CD4-positive, alpha-beta T cell treated with Interleukin-17A for 1 hour (primary cell): ENCODE data around the gene GBGT1.
A peak's percentile ranks its signal among the peaks of the same experiment; 100 is the strongest.
"Not testable (repeated sequence)": the region's sequence is repeated elsewhere in the genome, so short reads cannot be mapped to it uniquely, and the experiment has no call there.

ENCODE experiments used
- DNase-seq: peaks from one replicate; pipeline ENCODE4 v3.0.0-alpha.2; 2020

Gene GBGT1

DNA sequence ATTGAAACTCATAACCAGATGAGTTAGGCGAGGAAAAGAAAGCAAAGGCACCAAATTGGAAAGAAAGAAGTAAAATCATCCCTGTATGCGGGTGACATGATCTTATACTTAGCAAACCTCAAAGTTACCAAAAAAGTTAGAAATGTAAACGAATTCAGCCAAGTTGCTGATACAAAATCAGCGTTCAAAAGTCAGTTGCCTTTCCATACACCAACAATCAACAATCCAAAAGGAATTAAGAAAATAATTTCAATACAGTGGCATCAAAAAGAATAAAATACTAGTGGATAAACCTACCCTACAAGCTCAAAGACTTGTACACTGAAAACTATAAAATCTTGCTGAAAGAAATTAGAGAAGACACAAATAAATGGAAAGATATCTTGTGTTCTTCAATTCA, 30.9 kb upstream of the GBGT1 start:
- DNase-seq: no peak

DNA sequence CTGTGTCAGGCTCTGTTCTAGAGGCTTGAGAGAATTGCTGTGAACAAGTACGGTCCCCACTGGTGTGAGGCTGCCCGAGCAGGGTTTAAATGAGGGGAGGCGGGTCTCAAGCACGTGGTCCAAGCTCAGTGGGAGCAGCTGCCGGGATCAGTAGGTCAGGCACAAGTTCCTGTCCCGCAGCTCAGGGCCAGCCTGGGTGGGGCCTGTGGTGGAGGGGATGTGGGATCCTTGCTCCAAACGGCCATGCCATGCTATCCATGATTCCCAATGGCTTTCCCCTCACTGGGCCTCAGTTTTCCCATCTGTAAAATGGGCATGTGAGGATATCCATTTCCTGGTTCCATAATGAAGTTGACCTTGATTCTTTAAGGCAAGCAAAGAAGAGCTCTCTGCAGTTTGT, 28.3 kb upstream of the GBGT1 start:
- DNase-seq: no peak

DNA sequence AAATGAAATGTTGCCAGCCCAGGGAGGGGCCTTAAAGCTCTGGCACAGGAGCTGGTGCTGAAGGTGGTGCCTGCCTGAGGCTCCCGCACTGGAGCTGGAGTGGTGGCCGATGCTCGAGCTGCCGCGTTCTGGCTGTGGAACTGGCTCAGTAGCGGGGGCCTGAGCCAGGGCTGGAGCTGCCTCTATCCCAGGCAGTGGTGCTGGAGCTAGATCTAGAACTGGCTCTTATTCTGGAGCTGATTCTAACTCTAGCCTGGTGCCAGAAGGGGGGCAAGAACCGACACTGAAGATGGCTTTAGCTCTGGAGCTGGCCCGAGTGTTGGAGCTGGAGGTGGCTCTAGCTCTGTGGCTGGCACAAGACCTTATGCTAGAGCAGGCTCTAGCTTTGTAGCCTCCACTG, 26.1 kb upstream of the GBGT1 start:
- DNase-seq: no peak

DNA sequence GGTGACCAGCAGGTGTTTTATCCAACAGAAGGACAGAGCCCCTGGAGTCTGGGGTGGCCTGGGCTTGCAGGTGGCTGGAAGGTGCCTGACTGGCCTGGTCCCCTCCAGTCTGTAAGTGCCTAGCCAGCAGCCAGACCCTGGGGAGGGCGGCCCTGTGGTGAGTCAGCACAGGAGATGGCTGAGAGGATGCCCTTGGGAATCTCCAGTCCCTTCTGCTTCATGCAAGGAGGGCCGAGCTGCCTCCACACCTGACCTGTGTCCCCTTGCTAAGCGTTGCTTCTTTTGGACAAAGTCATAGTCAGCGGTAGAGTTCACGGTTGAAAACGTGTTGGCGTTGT, 25.1 kb upstream of the GBGT1 start:
- no peak for DNase-seq

DNA sequence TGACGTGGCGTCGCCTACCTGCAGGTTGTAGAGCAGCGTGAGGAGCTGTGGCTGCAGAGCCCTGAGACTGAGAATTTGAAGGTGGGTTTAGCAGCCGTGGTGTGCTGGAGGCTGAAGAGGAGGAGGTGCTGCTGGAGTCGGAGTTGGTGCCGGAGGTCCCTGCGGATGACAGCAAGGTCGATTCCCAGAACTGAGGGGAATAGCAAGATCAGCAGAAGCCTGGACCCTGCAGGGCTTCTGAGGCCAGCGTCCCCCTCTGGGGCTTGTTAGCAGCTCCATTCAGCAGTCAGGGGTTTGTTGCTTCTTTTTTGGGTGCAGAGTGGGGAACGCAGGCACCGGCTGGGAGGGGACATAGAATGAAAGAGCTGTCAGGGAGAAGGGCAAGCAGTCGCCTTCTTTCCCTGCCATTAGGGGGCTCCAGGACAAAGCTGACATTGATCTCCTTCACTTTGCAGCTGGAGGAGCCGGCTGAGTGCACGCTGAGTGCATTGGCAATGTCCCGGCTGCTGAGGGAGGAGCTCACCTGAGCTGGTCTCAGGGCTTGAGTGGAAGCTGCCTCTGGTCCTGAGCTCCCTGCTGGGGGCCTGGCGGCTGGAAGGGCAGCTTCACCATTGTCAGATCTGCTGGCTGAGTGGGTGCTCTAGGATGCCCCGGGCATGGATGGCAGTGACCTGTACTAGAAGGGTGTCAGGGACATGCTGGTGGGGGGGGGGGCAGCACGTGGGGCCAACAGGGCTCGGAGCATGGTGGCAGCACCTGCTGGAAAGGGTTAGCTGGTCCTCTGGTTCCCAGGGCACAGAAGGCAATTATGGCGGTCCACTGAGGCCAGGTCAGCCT, 24.5 kb upstream of the GBGT1 start:
- DNase-seq: no peak

DNA sequence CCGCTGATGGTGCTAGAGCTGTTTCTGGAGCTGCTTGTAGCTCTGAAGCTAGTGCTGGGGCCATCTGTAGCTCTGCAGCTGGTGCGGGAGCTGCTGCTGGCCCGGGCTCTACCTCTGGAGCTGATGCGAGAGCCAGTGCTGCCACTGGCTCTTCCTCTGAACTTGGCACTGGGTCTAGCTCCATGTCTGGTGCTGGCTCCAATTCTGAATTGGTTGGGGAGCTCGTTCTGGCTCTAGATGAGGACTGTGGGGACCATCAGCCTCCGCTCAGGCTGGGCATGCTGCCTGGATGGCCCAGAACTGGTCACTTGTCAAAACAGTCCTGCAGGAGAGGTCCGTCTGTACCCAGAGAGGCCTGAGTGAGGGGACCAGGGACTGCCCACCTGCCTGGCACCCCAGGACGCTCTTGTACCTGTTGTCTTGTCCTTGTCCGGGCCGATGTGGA, 23.9 kb upstream of the GBGT1 start:
- DNase-seq: no peak

DNA sequence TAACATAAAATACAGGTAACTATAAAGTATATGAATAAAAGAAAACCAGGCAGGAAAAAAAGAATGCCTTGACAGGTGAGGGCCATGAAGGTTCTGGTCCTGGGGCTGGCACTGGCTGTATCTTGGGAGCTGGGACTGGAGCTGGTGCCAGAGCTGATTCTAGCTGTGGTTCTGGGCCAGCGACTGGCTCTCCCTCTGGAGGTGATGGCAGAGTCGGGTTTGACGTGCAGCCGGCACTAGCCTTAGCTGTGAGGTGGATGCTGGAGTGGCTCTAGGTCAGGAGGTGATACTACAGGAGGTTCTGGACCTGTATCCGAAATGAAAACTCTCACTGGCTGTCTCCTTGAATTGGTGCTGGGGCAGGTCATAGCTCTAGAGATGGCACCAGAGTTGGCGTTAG, 23.0 kb upstream of the GBGT1 start:
- DNase-seq: no peak

DNA sequence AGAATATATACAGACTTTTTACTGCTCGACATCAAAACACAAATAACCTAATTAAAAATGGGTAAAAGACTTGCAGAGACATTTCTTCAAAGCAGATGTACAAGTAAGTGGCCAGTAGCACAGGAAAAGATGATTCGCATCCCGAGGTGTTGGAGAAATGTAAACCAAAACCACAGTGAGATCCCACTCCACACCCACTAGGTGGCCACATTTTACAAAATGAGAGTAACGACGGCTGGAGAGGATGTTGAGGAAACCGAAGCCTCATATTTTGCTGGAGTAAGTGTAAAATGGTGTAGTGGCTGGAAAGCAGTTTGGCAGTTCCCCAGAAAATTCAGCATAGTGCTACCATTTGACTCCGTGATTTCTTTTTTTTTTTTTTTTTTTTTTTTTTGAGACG, 21.3 kb upstream of the GBGT1 start:
- DNase-seq: peak; percentile 57

DNA sequence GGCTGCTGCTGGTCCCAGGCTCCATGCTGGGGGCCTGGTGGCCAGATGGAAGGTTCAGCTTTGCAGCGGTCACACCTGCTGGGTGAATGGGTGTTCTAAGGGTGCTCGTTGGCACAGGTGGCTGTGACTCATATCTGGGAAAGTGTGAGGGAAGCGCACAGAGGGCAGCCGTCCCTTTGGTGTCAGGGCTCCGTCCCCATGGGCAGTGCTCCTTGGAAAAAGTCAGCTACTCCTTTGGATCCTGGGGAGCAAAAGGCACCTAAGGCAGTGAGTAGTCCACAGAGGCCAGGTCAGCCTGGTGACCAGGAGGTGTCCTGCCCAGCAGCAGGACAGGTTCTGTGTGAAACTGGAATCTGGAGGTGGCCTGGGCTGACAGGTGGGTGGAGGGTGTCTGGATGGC, 18.4 kb upstream of the GBGT1 start:
- DNase-seq: no peak

DNA sequence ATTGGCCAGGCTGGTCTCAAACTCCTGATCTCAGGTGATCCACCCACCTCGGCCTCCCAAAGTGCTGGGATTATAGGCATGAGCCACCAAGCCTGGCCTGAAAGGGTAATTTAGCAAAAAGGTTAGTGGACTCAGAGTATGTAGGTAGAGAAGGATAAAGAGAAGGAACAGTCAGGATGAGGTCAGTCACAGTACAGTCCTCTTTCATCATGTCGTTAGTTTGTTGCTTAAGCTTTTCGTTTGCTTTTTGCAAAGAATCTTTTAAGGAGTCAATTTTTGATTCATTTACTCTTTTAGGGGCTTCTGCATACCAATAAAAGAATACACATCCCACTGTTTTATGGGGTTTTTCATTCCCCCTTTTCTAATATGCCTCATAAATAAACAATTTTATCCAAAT, 17.8 kb upstream of the GBGT1 start:
- DNase-seq: no peak

DNA sequence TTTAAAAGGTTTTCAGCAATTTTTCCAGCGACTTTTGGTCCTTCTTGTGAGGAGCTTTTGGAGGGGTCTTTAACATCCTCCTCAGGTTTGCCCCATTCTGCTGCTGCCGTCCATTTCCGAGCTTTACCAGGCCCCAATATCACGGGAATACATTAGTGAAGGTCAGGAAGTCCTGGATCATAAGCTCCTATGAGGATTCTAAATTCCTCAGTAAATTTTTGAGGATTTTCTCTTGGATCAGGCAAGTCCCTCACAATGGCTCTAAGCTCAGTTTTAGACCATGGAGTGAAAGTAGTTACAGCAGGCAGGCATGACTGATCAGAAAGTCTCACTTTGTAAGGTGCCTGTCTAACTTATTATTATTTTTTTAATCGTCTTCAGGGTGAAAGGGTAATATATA, 17.2 kb upstream of the GBGT1 start:
- DNase-seq: no peak

DNA sequence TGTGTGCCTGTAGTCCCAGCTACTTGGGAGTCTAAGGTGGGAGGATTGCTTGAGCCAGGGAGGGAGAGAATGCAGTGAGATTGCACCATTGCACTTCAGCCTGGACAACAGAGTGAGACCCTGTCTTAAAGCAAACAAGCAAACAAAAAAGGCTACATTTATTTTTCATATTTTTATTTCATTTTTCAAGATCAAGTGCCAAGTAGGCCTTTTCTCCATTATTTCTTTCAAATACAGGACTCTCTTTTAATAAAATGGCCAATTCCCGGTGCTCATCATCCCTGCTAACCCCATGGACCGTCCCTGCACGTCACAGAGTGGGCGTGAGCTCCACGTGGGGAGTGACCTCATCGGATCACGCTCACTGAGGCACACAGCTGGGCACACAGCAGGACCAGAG, 9.3 kb upstream of the GBGT1 start:
- DNase-seq: no peak

DNA sequence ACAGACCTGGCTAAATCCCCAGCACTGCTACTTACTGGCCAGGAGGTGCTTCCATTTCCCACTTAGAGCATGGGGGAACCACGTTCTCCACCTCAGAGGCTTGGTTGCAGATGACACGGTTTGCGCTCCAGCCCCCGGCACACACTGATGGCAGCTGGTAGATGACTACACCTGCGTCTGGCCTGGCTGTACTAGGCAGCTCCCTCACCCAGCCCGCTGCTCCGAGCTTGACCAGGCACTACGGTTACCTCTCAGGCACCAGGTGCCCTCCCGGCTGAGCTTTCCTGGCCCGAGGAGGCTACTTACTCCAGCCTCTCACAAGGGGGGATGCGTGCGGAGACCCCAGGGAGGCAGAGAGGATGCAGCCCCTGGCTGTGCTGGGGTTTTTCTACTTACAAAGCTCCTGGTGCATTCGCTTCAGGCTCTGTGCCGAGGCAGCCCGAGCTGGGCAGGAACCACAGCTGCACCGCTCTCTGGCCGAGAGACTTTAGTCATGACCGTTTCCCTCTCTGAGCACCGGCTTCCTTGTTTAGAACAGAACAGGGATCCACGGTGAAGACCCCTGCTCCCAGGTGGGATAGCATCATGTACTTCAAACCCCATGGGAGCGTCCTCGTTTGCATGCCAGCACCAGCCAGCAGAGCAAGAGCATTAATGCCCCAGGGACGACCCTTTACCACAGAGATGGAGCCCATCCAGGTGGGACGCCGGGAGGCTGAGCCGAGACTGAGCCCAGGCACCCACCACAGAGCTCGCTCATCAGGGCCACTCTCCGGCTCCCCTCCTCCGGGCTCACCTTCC, 7.6 kb upstream of the GBGT1 start:
- DNase-seq: no peak

DNA sequence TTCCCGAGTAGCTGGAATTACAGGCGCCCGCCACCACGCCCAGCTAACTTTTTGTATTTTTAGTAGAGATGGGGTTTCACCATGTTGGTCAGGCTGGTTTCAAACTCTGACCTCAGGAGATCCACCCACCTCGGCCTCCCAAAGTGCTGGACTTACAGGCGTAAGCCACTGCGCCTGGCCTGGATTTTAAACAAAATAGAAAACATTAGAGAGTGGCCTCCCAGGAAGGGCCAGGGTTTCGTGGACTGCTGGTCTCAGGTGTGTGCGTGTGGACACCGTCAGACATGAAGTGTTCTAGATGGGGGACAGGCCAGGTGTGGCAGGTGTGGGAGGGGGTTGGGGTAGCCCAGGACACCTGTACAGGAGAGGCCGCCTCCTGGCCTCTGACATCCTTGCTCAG, 7.0 kb upstream of the GBGT1 start:
- no peak for DNase-seq

DNA sequence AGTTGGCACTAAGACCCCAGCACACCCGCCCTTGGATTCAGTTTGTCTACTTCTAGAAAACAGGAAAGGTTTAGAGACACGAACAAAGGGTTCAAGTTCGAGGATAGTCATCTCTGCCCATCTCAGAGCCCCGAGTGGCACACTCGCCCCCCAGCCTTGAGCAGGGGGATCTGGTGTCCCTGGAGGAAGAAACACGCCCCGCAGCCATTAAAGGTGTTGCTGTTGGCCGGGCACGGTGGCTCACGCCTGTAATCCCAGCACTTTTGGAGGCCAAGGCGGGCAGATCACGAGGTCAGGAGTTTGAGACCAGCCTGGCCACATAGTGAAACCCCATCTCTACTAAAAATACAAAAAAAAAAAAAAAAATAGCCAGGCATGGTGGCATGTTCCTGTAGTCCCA, 6.0 kb upstream of the GBGT1 start:
- DNase-seq: not testable (repeated sequence)

DNA sequence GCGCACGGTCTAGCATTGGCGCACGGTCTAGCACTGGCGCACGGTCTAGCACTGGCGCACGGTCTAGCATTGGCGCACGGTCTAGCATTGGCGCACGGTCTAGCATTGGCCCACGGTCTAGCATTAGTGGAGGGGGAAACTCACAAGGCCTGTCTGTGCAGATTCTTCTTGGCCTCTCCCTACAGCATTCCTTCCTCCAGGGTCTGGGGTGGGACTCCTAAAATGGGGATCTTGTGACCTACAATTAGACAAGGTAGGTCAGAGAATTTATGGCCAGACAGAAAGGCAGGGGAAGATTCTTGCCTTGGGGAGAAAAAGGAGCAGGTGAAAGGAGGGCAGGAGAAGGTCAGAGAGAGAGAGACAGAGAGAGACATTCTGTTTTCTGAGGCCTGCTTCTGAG, 5.4 kb upstream of the GBGT1 start:
- DNase-seq: no peak

DNA sequence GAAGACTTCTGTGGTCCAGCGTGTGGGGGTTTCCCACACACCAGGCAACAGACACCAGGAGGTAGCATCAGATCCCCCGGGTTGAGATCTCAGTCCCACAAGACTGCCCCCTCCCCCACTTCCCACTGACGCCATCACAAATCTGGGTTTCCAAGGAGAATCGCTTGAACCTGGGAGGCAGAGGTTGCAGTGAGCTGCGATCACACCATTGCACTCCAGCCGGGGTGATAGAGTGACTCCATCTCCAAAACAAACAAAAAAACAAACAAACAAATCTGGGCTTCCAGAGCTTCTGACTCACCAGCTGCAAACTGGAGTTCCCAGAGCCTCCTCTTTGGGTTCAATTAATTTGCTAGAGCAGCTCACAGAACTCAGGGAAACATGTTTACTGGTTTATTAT, 4.7 kb upstream of the GBGT1 start:
- no peak for DNase-seq

DNA sequence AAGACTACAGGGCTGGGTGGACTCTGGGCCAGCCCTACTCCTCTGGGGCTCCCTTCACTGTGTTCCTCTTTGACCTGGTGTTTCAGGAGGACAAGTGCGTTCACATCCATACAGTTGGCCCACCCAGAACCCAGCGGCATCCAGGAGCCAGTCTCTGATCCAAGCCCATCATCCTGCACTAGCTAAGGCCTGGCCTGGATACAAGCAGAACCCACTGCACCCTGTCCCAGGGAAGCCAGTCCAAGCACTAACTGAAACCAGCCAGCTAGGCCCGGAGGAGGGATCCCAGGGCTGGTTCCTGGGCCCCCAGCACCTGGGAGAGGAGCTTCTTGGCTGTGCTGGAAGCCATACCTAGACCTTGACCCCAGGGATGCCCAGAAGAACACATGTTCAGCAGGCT, 4.1 kb upstream of the GBGT1 start:
- DNase-seq: no peak

DNA sequence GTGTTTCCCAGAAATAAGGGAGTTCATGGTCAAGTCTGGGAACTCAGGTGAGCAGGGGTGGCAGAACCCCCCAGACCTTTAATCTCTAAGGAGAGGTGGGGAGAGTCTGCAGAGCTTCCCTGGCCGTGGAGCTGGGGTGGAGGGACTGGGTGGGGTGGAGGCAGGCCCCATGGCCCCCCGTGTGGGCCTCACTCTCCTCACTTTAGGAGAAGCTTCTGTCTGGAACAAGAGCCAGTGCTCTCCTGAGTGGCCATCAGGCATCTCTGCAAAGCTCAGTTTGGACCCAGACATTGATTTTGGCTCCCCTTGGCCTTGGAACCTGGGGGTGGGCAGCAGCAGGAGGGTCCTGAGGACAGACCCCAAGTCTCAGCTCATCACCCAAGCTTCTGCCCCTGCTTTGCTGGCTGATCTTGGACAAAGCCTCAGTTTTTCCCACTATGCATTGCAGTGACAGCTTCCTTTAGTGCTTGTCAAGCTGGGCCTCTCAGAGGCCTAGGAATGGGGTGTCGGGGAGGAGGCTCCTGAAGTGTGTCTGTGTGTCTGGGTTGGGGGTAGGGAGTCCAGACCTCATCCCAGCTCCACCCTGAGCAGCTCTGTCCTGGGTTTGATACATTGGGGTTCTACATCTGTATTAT, 3.5 kb upstream of the GBGT1 start:
- no peak for DNase-seq

DNA sequence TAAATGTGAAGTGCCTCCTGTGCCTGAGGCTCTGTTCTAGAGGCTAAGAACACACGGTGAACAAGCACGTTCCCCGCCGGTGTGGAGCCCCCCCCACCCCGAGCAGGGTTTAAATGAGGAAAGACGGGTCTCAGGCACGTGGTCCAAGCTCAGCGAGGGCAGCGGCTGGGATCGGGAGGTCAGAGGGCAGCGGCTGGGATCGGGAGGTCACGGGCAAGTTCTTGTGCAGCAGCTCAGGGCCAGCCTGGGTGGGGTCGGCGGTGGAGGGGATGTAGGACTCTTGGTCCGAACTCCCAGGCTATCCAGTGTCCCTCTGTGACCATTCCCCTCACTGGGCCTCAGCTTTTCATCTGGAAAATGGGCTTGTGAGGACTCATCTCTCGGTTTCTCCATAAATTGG, 2.7 kb upstream of the GBGT1 start:
- DNase-seq: no peak

DNA sequence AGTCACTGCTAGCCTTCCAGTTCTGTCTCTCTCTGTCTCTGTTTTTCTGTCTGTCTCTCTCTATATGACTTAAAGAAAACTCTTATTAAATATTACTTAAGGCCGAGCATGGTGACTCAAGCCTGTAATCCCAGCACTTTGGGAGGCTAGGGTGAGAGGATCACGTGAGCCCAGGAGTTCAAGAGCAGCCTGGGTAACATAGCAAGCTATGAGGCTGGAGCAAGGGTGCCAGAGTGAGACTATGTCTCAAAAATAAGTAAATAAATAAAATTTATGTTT, 1.7 kb upstream of the GBGT1 start:
- DNase-seq: no peak

DNA sequence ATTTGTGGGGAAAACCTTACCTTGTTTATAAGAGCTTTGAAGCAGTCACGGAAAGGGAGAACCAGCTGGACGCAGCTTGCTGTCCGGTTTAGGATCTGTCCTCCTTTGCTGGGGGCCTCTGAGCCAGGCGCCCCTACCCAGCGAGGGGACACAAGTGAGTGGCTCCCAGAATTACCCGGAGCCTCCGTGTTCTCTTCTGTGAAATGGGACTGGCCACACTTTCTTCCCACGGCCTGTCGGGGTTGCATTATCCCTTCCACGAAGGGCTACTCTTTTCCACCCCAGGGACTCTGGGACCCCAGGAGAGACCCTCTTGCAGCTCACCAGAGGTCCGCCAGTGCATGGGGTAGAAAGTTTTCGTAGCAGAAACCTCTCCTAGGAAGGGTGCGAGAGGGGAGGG, 477 bp upstream of the GBGT1 start:
- no peak for DNase-seq

DNA sequence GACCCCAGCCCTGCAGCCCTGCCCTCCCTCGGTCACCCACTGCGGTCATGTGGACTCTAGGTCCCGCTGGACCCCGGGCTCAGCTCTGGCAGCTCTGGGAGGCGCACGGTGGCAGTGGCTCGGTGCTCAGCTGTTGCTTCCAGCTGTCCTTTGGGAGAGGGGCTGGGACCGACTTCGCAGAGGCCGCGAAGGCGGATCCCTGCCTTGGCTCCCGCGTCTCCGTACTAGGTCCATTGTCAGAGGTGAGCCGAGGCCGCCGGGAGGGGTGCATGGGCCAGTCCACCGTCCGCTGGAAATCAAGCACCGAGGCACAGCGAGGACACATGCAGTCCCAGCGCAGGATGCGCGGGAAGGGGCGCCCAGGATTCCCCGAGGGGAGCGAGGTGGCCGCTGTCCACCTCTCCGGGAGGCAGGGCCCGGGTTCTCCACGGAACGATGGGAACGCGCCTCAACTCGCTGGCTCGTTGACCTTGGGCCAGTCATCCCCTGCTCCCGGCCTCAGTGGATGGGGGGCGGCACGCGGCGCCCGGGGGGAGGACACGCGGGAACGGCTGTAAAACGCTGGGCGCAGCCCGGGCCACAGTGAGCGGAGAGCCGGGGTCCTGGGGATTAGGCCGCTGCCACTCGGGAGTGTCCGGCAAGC, 732 bp downstream of the GBGT1 start:
- DNase-seq: no peak

DNA sequence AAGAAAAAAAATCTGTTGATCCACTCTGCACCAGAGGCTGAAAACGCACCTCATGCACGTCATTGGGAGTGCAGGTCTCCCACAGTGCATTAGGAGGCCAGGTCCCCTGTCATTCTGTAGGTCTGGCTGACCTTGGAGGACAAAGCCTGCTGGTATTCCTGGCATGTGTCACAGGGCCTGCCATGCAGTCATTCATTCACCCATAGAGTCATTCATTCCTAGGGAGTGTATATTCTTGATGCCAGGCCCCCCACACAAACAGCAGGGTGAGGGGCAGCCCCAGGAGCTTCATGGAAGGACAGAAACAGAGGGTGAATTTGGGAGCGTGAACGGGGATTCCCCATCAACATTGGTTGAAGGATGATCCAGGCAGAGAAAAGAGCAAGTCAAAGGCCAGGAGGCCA, 2.2 kb downstream of the GBGT1 start:
- DNase-seq: no peak
